Coronary artery (tissue), 2 donors: ENCODE results near the gene NLGN4Y.

ENCODE experiments used
- DNase-seq: peaks from one replicate; pipeline ENCODE4 v3.0.0-alpha.2; 2017; ENCODE audit warnings: low spot score
- H3K27ac ChIP-seq, 2 donors: fragments of 200-600 bp; sonication (generic); one replicate each; pipeline ENCODE4 v1.5.1; 2016 to 2019
- H3K4me3 ChIP-seq: fragments of 200-600 bp; sonication (generic); 2 replicates; pipeline ENCODE4 v1.5.1; 2016; ENCODE audit warnings: mild to moderate bottlenecking, moderate library complexity
- TF ChIP-seq, protein P1 (sequence below): fragments of 200-600 bp; sonication (generic); IDR thresholded peaks from one replicate; pipeline ENCODE4 v1.5.1; 2019; ENCODE audit warnings: antibody characterized with exemption

The NLGN4Y gene

DNA sequence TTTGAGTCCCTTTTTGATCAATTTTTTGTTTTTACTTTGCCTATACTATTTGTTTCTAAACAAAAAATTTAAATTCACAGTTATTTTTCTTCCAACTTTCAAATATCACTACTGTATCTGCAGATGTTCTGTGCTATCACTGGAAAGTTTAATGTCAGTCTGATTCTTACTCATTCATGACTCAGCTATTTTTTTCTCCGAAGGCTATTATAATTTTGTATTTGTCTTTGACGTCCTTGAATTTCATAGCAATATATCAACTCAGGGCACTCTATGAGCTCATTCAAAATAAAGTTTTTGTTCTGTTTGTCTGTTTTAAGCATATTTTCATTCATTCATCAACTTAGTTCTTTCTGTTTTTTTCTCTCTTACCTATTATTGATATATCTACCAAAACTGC is 273.7 kb downstream of the NLGN4Y start:
- DNase-seq, result no peak
- TF ChIP-seq, protein P1, sequence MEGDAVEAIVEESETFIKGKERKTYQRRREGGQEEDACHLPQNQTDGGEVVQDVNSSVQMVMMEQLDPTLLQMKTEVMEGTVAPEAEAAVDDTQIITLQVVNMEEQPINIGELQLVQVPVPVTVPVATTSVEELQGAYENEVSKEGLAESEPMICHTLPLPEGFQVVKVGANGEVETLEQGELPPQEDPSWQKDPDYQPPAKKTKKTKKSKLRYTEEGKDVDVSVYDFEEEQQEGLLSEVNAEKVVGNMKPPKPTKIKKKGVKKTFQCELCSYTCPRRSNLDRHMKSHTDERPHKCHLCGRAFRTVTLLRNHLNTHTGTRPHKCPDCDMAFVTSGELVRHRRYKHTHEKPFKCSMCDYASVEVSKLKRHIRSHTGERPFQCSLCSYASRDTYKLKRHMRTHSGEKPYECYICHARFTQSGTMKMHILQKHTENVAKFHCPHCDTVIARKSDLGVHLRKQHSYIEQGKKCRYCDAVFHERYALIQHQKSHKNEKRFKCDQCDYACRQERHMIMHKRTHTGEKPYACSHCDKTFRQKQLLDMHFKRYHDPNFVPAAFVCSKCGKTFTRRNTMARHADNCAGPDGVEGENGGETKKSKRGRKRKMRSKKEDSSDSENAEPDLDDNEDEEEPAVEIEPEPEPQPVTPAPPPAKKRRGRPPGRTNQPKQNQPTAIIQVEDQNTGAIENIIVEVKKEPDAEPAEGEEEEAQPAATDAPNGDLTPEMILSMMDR, result no peak
- Histone ChIP-seq H3K27ac (no peak overlapping the region), H3K4me3 (no peak overlapping the region)

DNA sequence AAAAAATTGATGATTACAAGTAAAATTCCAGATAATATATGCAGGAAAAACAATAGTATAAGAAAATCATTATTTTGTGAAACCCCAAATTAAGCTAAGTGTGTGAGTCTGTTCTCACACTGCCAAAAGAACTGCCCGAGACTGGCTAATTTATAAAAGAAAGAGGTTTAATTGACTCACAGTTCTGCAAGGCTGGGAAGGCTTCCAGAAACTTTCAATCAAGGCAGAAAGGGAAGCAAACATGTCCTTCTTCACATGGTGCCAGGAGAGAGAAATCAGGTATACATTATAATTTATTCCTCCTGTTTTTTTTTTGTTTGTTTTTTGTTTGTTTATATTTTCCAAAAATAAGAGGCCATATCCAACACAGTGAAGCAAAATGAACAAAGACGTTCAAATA is 276.8 kb downstream of the NLGN4Y start:
- DNase-seq, result no peak
- H3K27ac ChIP-seq, result no peak overlapping the region
- H3K4me3 ChIP-seq, result no peak overlapping the region
- TF ChIP-seq, protein P1, result no peak

DNA sequence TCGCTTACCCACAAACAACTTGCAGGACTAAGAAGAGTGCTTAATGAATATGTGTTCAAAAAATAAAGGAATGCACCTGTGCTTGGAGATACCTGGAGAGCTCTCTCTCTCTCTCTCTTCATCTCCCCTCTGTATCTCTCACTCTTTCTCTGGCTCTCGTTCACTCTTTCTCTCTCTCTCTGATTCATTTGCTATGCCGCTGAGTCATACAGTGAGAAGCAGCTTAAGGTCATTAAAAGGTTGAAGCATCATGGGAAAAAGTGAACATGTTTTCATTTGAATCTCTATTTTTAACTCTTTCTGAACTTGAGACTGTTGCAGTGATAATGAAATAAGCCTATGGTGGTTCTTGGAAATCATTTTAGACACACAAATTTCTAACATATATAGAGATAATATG is 277.8 kb downstream of the NLGN4Y start:
- no peak for DNase-seq
- Histone ChIP-seq H3K4me3 (no peak overlapping the region), H3K27ac (no peak overlapping the region)
- TF ChIP-seq, protein P1, result no peak

DNA sequence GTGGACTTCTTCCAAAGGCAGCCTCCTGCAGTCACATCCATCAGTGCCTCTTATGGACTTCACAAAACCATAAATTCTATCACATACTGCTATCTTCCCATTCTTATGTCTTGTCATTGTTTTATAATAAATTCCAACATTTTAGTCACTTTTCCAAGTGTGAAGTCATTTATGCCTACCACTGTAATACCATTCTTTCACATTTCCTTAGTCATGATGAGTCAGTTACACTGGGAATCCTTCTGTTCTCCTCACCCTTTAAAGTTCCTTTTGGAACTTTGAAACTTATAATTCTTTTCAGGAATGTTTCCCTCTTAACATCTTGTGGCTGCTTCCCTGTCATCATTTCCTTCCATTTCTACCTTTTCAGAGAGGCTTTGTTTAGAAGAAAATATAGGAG is 279.7 kb downstream of the NLGN4Y start:
- TF ChIP-seq, protein P1, result no peak
- Histone ChIP-seq H3K4me3 (no peak overlapping the region), H3K27ac (no peak overlapping the region)
- no peak for DNase-seq

DNA sequence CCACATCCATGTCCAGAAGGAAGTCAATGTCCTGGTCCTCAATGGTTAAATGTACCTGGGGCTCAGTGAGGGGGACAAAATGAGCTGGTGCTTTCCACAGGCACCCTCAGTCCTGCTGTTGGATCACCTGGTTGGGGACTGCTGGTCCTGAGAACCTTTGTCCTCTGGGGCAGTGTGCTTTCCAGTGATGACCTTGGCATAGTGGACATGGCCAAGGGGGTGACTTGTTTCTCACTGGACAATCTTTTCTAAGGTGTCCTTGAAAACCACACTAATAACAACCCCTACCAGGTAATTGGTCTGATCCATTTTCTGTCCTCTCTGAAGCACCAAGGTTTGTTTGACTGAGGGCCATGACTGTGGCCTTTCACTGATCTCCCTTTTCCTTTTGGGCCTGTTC is 294.1 kb downstream of the NLGN4Y start:
- TF ChIP-seq, protein P1, result no peak

DNA sequence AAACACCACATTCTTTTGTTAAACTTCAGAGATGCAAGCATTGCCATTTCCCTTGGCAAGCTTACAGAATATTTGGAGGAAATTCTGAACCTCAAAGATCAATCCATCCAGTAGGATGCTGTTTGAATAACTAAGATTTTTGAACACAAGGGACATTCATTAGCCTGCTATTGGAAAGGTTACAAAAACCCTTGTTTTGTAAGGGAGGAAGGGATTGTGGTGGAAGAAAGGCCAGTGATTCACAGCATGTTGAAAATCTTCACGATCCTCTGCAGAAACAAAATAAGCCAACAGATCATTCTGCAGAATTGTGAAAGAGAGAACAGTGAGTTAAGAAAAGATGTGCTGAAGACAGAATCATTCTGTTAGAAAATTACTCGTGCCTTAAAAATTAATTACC is 297.9 kb downstream of the NLGN4Y start:
- DNase-seq, result no peak
- TF ChIP-seq, protein P1, result no peak
- Histone ChIP-seq H3K27ac (no peak overlapping the region), H3K4me3 (no peak overlapping the region)

More for the DNA sequence above, 294.1 kb downstream of the NLGN4Y start:
- no peak for DNase-seq
- H3K4me3 ChIP-seq, result no peak overlapping the region
- H3K27ac ChIP-seq, result no peak overlapping the region

DNA sequence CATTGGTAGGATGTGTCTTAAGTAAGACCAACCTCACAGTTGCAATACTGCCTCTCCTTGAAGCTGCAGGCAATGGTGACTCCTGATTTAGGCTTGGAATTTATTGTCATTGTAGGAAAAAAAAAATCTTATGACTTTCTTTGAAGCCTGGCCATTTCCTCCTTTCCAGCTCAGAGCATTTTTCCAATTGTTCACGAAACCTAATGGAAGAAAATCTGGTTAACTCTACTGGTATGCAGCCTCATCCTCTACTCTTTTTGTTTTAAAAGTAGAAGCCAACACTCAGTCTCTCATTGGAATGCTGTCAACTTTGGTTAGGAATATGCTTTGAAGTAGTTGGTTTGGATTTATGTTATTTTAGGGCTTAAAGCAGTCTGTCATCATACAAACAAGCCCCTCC is 298.6 kb downstream of the NLGN4Y start:
- TF ChIP-seq, protein P1, result no peak
- H3K27ac ChIP-seq, result no peak overlapping the region
- DNase-seq, result no peak
- H3K4me3 ChIP-seq, result no peak overlapping the region
